Measurements from ENCODE around the gene CCKAR.

Gene CCKAR, protein sequence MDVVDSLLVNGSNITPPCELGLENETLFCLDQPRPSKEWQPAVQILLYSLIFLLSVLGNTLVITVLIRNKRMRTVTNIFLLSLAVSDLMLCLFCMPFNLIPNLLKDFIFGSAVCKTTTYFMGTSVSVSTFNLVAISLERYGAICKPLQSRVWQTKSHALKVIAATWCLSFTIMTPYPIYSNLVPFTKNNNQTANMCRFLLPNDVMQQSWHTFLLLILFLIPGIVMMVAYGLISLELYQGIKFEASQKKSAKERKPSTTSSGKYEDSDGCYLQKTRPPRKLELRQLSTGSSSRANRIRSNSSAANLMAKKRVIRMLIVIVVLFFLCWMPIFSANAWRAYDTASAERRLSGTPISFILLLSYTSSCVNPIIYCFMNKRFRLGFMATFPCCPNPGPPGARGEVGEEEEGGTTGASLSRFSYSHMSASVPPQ

DNA sequence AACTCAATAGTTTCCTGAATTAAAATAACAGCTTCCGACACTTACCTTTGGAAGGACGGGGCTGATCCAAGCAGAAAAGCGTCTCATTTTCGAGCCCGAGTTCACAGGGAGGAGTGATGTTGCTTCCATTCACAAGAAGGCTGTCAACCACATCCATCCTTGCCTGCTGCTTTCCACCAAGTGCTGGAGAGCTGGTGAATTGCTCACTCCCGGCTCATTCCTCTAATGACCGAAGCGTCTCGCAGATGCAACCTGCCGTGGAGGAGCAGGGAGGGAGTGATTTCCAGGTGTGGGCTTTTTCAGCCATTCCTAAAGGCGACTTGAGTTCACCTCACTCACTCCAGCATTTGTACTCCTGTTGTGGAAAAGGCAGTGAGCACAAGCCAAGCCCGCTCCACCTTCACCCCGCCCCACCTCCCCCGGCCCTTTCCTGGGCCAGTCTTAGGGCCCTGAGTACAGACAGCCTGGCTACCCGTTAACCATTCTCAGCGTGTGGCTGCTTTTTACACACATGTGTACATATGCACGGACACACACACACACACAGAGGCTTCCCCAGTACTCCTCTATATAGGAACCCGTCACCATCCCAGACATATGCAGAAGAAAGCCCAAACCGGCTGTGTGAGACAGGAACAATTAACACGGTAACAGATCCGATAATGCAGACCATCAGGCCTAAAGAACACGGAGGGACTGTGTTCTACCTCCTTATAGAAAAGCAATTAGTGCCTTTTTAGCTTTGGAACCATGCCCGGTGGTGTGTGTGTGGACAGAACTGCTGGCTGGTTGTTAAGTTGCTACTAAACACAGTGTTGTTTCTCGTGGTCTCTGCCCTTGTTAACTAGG is at the start of gene CCKAR:
Gene CCKAR (minus strand): TSS at position 374 of the 849 bp plus-strand sequence. CDS start 217 bp downstream, at position 157.
- no peak within 1 kb of the TSS for H3K4me3 ChIP-seq (ENCODE audit: low read depth, low read length)
- TF ChIP-seq, protein P1, sequence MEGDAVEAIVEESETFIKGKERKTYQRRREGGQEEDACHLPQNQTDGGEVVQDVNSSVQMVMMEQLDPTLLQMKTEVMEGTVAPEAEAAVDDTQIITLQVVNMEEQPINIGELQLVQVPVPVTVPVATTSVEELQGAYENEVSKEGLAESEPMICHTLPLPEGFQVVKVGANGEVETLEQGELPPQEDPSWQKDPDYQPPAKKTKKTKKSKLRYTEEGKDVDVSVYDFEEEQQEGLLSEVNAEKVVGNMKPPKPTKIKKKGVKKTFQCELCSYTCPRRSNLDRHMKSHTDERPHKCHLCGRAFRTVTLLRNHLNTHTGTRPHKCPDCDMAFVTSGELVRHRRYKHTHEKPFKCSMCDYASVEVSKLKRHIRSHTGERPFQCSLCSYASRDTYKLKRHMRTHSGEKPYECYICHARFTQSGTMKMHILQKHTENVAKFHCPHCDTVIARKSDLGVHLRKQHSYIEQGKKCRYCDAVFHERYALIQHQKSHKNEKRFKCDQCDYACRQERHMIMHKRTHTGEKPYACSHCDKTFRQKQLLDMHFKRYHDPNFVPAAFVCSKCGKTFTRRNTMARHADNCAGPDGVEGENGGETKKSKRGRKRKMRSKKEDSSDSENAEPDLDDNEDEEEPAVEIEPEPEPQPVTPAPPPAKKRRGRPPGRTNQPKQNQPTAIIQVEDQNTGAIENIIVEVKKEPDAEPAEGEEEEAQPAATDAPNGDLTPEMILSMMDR (IDR thresholded peaks at IDR 0.05; ENCODE audit: insufficient read depth, low read depth, low read length, missing control alignments): no peak
- DNase-seq (ENCODE audit: low read depth): no peak

DNA sequence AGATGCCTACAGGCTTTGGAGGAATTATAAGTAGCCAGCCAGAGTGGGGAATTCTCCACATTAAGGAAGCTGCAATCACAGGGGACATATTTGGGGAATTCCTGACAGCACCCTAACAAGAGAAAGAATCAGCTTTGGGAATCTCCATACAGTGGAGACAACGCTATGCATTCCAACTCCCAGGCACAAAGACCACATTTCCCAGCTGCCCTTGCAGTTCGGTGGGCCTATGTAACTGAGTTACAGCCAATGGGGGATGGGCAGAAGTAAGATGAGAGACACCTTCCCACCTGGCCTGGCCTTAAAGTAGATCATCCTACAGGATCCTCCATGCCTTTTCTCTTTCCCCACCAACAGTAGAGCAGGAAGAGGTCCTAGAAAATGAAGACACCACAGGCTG is 43.4 kb upstream of the CCKAR start:
- no peak overlapping the region for H3K4me3 ChIP-seq (ENCODE audit: low read depth, low read length)
- TF ChIP-seq, protein P1 (IDR thresholded peaks at IDR 0.05; ENCODE audit: insufficient read depth, low read depth, low read length, missing control alignments): no peak
- no peak for DNase-seq (ENCODE audit: low read depth)

DNA sequence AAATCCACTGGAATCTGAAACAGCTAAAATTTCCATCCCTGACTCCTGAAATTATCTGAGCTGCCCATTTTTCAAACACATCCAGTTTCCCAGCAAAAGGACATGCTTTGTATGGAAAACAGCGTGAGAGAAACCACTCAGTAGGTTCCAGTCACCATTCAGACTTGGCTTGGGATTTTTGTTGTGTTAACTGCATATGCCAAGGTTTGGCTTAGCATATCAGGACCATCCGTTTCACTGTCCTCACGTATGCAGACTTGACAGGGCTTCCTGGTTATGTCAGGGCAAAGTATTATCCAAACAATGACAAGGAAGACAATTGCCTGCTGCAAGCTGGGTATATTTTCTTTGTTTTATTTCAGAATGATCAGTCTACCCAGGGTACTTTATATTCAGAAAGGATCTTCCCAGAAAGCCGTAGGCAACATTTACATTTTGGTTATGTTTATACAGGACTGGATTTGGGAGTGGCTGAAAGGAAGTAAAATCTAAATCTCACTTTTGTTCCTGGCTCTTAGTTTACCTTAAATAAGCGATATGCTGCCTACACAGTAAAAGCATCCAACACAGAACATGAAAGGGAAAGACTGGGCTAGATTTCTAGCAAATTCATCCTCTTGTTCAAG is 41.3 kb upstream of the CCKAR start:
- no peak for DNase-seq (ENCODE audit: low read depth)
- TF ChIP-seq, protein P1 (IDR thresholded peaks at IDR 0.05; ENCODE audit: insufficient read depth, low read depth, low read length, missing control alignments): no peak
- H3K4me3 ChIP-seq (ENCODE audit: low read depth, low read length): no peak overlapping the region

DNA sequence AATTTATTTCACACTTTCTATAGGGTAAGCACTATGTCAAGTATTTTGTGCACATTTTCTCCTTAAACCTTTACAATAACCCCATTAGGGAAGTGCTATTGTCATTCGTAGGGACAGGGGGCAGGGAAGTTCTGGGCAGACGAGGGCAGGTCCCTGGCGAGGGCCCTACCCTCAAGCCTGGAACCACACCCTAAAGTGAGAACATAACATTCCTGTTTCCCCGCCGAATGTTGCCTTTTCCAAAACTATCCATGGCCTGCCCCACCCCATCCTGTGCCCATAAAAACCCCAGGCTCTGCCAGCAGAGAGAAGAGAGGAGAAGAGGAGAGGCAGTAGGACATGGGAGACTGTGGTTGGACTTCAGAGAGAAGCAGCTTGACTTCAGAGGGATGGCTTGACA is 39.8 kb upstream of the CCKAR start:
- TF ChIP-seq, protein P1 (IDR thresholded peaks at IDR 0.05; ENCODE audit: insufficient read depth, low read depth, low read length, missing control alignments): no peak
- no peak for DNase-seq (ENCODE audit: low read depth)
- H3K4me3 ChIP-seq (ENCODE audit: low read depth, low read length): no peak overlapping the region

DNA sequence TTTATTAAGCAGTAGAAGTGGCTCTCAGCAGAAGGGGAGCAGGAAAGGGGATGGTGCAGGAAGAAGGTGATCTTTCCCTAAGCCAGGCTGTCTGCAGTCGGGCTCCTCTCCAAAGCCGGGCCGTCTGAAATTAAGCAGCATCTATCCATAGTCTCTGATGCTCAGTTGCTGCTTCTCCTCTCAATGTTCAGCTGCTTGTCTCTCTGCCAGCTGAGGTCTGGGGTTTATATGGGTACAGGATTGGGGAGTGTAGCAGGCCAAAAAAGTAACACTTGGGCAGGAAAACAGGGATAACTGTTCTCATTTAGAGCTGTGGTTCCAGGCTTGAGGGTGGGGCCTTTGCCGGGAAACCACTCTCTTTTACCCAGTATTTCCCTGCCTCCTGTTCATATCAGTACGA is 39.2 kb upstream of the CCKAR start:
- no peak overlapping the region for H3K4me3 ChIP-seq (ENCODE audit: low read depth, low read length)
- TF ChIP-seq, protein P1 (IDR thresholded peaks at IDR 0.05; ENCODE audit: insufficient read depth, low read depth, low read length, missing control alignments): no peak
- DNase-seq (ENCODE audit: low read depth): no peak

DNA sequence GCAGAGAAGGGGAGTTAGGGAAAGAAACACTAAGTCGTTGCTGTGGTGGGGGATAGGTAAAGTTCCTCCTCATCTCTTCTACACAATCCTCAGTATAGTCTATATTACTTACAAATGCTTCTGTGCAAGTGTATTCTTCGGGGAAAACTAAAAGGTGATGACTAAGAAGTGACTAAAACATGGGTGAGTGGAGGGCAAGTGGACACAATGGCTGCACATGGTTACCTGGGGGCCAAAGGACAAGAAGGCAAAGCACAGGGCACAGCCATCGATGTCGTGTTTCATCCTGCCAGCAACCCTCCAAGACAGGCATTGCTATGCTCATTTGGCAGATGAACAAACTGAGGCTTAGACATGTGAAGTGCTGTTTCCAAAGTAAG is 35.5 kb upstream of the CCKAR start:
- TF ChIP-seq, protein P1 (IDR thresholded peaks at IDR 0.05; ENCODE audit: insufficient read depth, low read depth, low read length, missing control alignments): no peak
- no peak overlapping the region for H3K4me3 ChIP-seq (ENCODE audit: low read depth, low read length)
- no peak for DNase-seq (ENCODE audit: low read depth)
